Left lung (tissue), 10 donors: ENCODE measurements around the gene KCNAB1. TPM values are rescaled to one million over a fixed set of nuclear protein-coding genes. Genes with fewer than 3 reads are reported as not detected.

Experiments
- ATAC-seq: fragments of 200-7000 bp; cut with Tn5 transposase; one replicate; pipeline ENCODE4 v1.9.1; 2020; ENCODE audit warnings: moderate library complexity
- DNase-seq, 4 donors: peaks; one replicate each; pipeline ENCODE4 v3.0.0-alpha.2; 2013 to 2020
- H3K27ac ChIP-seq, 2 donors: fragments of 200-600 bp; sonication (generic) in 1 of 2; one replicate each; pipeline versions ENCODE4 v1.5.0 to v1.8.0; 2020 to 2021
- H3K27me3 ChIP-seq, 2 donors: fragments of 200-600 bp; sonication (generic) in 1 of 2; one replicate each; pipeline versions ENCODE4 v1.5.0 to v1.8.0; 2020 to 2021
- H3K36me3 ChIP-seq, 2 donors: fragments of 200-600 bp; sonication (generic) in 1 of 2; one replicate each; pipeline versions ENCODE4 v1.5.0 to v1.8.0; 2020 to 2021
- H3K4me1 ChIP-seq, 2 donors: fragments of 200-600 bp; one replicate each; pipeline ENCODE4 v1.8.0; 2021
- H3K4me3 ChIP-seq, 2 donors: fragments of 200-600 bp; sonication (generic) in 1 of 2; one replicate each; pipeline versions ENCODE4 v1.5.0 to v1.8.0; 2020 to 2021; ENCODE audit warnings: mild to moderate bottlenecking in 1 of 2
- H3K9me3 ChIP-seq, 2 donors: fragments of 200-600 bp; sonication (generic) in 1 of 2; one replicate each; pipeline versions ENCODE4 v1.5.0 to v1.8.0; 2020 to 2021
- intact Hi-C, 2 donors: fragments of 100-400 bp; cut with DNase I; formaldehyde crosslinking; loops; one replicate each; pipeline versions ENCODE4 v1.11.2 to v1.14.2; 2022
- polyA plus RNA-seq, 6 donors: library from polyadenylated mRNA; unstranded; fragments of 120-200 nt; gene quantifications; one replicate each; pipeline ENCODE4 v1.2.1, GENCODE V29; 2013; ENCODE audit not compliant: insufficient read length in 6 of 6
- total RNA-seq, 2 donors: library from RNA; stranded (reverse); fragmentation: NEBNext Ultra II Directional; extraction: Animal tissue kit (Norgen Biotek cat#: 25700); gene quantifications; one replicate each; pipeline ENCODE4 v1.2.1, GENCODE V29; 2021
- TF ChIP-seq, protein P1 (sequence below), 2 donors: fragments of 200-600 bp; sonication (generic) in 1 of 2; IDR thresholded peaks; one replicate each; pipeline versions ENCODE4 v1.5.0 to v1.8.0; 2021; ENCODE audit warnings: antibody characterized with exemption in 2 of 2
- donor health status: DM: no; HTN: yes; CAD: no.
- donor health status: DM: no; HTN: no; CAD: no.

The KCNAB1 gene
- total and polyA plus RNA-seq, 8 donors, result 0.58 to 1.7 (median 1.5) TPM

DNA sequence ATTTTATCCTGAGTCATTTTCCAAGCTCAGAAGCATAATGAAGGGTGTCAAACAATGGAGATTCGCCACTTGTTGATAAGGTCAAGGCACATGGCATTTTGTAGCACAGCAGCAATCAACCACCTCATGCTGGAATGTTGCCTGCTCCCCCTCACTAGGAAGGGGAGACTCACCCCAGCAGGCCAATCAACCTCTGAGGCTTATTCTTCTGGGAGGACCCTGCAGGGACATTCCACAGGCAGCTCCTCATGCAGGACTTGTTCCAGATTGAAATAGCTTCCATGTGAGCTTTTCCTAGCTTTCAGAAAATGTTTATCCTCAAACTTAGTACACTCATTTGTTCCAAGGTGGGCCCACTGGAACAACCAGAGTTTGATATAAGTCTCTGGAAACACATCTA is 356.9 kb downstream of the KCNAB1 start:
- no peak overlapping the region for H3K4me3 ChIP-seq
- H3K4me1 ChIP-seq, result no peaks in the 10 kb centered on the region
- DNase-seq, result no peak
- TF ChIP-seq, protein P1, sequence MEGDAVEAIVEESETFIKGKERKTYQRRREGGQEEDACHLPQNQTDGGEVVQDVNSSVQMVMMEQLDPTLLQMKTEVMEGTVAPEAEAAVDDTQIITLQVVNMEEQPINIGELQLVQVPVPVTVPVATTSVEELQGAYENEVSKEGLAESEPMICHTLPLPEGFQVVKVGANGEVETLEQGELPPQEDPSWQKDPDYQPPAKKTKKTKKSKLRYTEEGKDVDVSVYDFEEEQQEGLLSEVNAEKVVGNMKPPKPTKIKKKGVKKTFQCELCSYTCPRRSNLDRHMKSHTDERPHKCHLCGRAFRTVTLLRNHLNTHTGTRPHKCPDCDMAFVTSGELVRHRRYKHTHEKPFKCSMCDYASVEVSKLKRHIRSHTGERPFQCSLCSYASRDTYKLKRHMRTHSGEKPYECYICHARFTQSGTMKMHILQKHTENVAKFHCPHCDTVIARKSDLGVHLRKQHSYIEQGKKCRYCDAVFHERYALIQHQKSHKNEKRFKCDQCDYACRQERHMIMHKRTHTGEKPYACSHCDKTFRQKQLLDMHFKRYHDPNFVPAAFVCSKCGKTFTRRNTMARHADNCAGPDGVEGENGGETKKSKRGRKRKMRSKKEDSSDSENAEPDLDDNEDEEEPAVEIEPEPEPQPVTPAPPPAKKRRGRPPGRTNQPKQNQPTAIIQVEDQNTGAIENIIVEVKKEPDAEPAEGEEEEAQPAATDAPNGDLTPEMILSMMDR (IDR thresholded peaks at IDR 0.05), result no peak
- intact Hi-C loops, result no loop called here
- H3K36me3 ChIP-seq, result no peaks in the 10 kb centered on the region
- no peaks in the 10 kb centered on the region for H3K9me3 ChIP-seq
- peaks cover 3 to 10% of the 10 kb centered on the region in 2 donors for H3K27me3 ChIP-seq
- no peak for ATAC-seq
- no peak overlapping the region for H3K27ac ChIP-seq

- peaks cover 0 to 3% of the 10 kb centered on the region in 2 donors for H3K4me1 ChIP-seq
- intact Hi-C loops, result no loop called here
- H3K9me3 ChIP-seq, result no peaks in the 10 kb centered on the region
- H3K27ac ChIP-seq, result no peak overlapping the region
- ATAC-seq (no peak), DNase-seq (no peak)
- H3K4me3 ChIP-seq, result no peak overlapping the region
- peaks cover 3 to 10% of the 10 kb centered on the region in 2 donors for H3K27me3 ChIP-seq
- TF ChIP-seq, protein P1 (IDR thresholded peaks at IDR 0.05), result no peak
- H3K36me3 ChIP-seq, result no peaks in the 10 kb centered on the region
These were observed 358.5 kb downstream of the KCNAB1 start for GRCh38 chr3:156478891-156479290.

DNA sequence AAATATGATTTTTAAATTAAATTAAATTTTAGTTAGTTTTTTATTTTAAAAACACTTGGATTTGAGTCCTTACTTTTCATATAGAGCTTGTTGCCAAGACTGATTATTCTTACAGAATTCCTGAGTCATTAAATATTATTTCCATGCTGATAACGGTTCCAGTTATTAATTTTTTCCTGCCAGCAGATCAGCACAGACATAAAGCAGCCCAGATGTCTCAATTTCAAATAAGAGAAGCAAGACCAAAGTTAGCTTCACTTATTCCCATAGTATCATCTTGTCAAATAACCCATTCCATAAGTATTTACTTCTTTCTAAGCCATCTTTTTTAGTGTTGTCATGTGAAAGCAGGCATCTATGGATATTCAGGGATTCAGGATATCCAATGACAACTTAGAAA is 359.2 kb downstream of the KCNAB1 start:
- ATAC-seq, result no peak
- Histone ChIP-seq H3K9me3 (no peaks in the 10 kb centered on the region), H3K36me3 (no peaks in the 10 kb centered on the region), H3K4me1 (peaks cover 0 to 9% of the 10 kb centered on the region in 2 donors), H3K27ac (no peak overlapping the region), H3K4me3 (no peak overlapping the region), H3K27me3 (peaks cover 3 to 10% of the 10 kb centered on the region in 2 donors)
- intact Hi-C loops, result no loop called here
- TF ChIP-seq, protein P1 (IDR thresholded peaks at IDR 0.05), result no peak
- no peak for DNase-seq

GRCh38 chr3:156480949-156481348 is 360.6 kb downstream of the KCNAB1 start:
- ATAC-seq, result no peak
- H3K4me3 ChIP-seq, result no peak overlapping the region
- H3K27ac ChIP-seq, result no peak overlapping the region
- no peak for DNase-seq
- TF ChIP-seq, protein P1 (IDR thresholded peaks at IDR 0.05), result no peak
- no peaks in the 10 kb centered on the region for H3K9me3 ChIP-seq
- H3K36me3 ChIP-seq, result no peaks in the 10 kb centered on the region
- peaks cover 0 to 9% of the 10 kb centered on the region in 2 donors for H3K4me1 ChIP-seq
- intact Hi-C loops, result no loop called here
- peaks cover 3 to 5% of the 10 kb centered on the region in 2 donors for H3K27me3 ChIP-seq

DNA sequence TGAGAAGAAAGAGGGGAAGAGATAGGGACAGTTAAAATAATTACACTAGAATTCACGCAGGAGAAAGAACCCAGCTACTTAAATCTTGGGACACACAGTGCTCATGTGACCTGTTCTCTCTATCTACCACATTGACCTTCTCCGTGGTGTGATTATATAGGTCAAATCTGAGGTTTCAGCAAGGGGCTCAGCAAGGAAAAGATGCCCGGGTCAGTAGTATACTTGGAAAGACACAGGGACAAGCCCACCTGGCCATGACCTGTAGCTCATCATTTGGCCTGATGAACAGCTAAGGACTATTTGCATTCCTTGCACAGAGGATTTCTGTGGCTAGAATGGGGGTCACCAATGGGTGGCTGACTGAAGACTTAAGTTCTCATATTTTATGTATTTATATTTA is 362.6 kb downstream of the KCNAB1 start:
- no peak for DNase-seq
- ATAC-seq, result no peak

More for the DNA sequence above, 362.6 kb downstream of the KCNAB1 start:
- H3K27ac ChIP-seq, result no peak overlapping the region
- H3K36me3 ChIP-seq, result no peaks in the 10 kb centered on the region
- peaks cover 0 to 9% of the 10 kb centered on the region in 2 donors for H3K4me1 ChIP-seq
- intact Hi-C loops, result no loop called here
- peaks cover 0 to 5% of the 10 kb centered on the region in 2 donors for H3K27me3 ChIP-seq
- H3K9me3 ChIP-seq, result no peaks in the 10 kb centered on the region
- no peak overlapping the region for H3K4me3 ChIP-seq
- TF ChIP-seq, protein P1 (IDR thresholded peaks at IDR 0.05), result no peak
